IPS-11a (cell line): Measurements from ENCODE around the gene RPA3.

Experiments used
- H3K4me3 ChIP-seq: one replicate; pipeline ENCODE4 v1.5.1; 2013; ENCODE audit warnings: low read depth, low read length, control low read depth

Gene RPA3

DNA sequence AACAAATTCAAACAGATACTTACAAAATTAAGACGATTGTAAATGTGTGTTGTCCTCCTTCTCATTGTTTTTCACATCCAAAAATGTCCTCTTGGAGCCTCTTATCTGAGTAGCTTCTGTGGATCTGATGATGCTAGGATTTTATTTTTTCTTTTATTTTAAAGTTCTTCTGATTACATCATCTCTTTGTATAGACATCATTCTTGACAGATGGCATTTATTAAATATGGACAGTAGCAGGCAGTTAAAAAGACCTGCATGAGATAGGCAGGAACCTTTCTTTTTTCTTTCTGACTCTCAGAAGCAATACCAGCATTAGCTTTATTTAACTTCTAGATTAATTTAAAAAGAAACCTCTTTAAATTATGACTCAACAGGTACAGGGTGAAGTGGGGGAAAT lies at the start of gene RPA3:
Gene RPA3 (minus strand): TSS at position 116 of the 400 bp plus-strand sequence. CDS start 78,189 bp downstream, outside the sequence.
- no peak within 1 kb of the TSS for H3K4me3 ChIP-seq

- H3K4me3 ChIP-seq, result no peak overlapping the region
Observed at GRCh38 chr7:7766671-7767070, 48.3 kb upstream of the RPA3 start.

DNA sequence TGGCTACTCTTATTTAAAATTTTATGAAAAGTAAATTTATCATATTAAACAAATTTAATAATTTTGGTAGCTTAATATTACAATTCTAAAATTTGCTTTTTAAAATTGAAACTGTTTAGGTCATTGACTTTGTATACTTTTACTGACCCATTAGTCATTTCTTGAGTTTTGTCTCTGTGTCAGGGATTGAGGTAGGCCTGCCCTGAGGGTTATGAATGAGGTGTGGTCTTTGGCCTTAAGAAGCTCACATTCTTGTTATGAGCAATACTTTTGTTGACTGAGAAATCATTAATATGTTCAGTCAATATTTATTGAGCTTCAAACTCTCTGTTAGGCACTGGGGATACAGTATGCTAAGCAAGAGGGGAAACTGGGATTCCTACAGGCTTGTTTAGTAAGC lies 47.0 kb upstream of the RPA3 start:
- H3K4me3 ChIP-seq, result no peak overlapping the region

DNA sequence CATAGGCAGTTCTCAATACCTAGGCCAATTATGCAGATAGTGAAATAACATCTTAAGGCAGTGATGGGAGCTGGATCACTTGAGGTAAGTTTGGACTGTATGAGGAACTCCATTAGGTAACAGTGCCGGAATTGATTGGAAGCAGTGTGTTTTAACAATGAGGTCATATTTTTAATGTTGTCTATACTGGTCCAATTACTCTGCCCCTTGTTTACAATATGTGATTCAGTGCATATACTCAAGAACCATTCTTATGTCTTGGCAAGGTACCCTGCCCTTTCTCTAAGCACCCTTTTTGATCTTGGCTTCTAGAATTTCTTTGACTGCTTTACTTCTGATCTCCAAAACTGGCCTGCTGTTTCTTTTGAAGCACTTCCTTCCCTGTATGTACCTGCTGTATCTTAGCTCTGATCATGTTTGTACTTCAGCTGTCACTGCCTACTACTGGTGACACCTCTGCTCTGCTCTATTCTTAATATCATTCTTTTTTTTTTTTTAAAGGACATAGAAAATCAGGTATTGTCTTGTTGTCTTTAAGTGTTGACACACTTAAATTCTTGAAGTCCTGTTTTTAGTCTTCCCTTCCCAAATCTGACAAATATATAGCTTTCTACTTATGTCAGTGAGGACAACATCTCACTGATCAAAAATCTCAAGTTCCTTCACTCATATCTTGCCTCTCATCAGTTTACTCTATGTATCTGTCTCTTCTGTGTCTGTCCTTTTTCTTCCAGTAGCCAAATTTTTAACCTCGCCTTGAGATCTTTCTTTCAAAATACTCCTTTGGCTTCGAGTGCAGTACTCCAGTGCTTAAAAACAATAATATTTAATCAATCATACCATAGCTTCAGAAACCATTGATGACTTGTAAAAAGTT lies 46.4 kb upstream of the RPA3 start:
- H3K4me3 ChIP-seq, result no peak overlapping the region

DNA sequence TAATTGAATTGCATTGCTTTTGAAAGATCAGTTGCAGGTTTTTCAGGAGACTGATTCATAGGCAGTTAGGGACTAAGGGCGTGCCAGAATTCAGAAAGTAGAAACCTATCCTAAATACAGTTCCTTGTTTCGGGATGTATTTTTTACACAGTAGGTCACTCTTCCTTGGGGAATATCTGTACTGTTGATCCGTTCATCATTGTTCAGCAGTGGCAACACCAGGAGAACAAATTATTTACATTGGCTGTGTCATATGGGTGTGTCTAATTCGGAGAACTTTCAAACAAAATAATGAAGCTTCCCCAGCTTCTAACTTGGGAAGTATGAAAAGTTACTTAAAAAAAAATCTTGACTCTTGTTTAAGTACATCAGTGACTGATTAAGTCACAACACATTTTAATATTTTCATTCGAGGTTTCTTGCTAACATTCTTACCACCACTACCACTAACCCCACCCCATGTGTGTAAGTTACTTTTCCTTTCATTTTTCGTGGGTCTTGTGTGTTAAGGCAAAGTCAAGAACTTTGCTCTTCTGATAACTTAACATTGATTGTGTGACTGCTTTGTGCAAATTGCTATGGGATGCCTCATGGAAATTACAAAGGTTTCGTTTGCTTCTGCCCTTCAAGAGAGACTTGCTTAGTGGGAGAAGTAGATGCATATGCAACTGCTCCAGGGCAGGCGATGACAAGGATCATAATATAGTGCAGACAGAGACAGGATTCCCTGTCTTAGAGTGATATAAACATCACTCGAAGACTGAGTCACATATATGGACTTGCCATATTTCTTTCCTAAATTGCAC lies 43.8 kb upstream of the RPA3 start:
- no peak overlapping the region for H3K4me3 ChIP-seq

GRCh38 chr7:7761340-7761973 lies 43.0 kb upstream of the RPA3 start:
- H3K4me3 ChIP-seq, result no peak overlapping the region

- H3K4me3 ChIP-seq, result no peak overlapping the region
Observed at GRCh38 chr7:7757576-7757975, 39.2 kb upstream of the RPA3 start.

- no peak overlapping the region for H3K4me3 ChIP-seq
Observed at GRCh38 chr7:7756577-7756976, 38.2 kb upstream of the RPA3 start.

DNA sequence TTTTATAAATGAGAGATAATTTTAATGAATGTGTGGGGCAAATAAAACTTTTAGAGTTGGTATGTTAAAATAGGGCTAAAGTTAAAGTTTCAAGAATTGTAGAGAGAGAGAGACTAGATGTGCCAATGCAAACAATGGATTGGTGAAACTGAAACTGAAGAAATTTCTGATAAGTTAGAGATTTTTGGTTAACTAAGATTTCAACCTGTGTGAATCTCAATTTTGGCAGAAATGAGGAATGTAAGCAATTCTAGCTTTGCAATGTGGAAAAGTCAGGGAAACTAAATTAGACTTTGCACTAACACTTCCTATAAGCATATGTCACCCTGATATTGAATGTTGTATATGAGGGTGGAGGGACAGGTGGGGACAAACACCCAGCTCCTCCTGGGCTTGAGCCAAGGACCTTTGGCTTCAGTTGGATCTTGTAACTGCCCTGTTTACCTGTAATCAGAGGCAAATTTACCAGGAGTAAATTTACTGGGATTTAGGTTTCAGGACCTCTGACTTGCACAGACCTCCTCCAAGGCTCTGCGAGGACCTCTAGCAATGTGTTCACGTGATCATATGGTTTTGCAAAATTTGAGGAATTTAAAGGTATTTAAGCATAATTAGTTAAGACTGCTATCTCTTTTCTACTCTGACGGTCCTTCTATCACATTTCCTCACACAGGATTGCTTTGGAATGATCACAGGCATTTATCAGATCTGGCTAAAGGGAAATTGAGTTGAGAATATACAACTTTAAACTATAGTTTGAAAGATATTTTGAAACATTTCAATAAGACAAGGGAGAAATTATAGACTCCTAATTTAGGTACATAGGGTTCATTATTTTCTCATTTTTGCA lies 33.1 kb upstream of the RPA3 start:
- H3K4me3 ChIP-seq, result no peak overlapping the region

DNA sequence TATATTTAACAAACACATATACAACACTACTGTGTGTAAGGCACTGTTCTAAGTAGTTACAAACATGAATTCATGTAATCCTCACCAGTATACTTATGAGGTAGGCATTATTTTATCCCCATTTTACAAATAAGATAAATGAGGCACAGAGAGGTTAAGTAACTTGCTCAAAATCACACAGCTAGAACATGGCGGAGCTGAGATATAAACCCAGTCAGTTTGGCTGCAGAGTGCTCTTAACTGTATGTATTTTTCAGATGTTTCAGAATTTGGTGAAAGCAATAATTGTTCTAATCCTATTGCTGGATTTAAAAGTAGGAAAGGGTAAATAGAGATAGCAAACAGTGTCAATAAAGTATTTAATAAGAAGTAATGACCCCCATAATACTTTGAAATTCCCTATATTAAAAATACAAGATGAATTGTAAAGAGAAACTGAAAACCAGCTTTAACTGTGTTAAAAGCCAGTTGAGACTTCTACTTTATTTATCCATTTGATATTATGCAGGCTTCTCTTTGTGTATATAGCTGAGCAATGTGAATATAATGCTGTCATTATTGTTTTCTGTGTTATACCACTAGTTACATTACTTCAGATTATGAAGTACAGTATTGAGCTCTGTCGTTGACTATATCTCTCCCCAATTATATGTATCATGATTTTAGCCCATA lies 32.3 kb upstream of the RPA3 start:
- H3K4me3 ChIP-seq, result no peak overlapping the region

DNA sequence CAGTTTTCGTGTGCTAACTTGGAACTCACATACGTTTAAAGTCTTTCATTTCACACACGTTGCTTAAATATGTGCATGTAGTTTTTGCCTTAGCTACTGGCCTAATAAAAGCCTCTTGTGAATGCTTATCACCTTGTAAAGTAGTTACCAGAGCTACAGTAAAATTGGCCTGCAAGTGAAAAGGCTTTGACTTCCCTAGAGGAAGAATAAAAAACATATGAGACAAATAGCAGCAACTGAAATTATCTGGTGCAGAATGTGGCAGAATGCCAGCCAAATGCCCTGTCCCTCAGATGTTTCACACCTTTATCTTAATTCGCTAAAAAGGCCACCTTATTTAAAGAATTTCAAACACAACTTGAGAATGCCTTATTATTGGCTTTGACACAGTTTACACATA lies 28.1 kb upstream of the RPA3 start:
- no peak overlapping the region for H3K4me3 ChIP-seq

DNA sequence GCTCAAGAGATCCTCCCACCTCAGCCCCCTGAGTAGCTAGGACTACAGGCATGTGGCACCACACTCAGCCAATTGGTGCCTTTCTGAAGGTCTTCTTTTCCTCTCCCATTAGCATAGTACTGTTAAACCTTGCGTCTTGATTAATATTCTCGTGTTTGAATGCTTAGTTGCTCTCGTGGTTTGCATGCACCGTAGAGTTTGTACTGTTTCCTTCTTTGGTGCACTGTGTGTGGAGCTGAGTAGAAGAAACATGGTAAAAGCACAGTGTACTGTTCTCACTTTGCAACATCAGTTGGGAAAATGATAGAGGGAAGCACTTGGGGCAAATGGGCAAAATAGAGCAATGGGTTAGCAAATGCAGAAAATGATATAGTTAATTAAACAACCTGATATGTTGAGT lies 27.6 kb upstream of the RPA3 start:
- H3K4me3 ChIP-seq, result no peak overlapping the region

GRCh38 chr7:7745258-7745657 lies 26.9 kb upstream of the RPA3 start:
- H3K4me3 ChIP-seq, result no peak overlapping the region

DNA sequence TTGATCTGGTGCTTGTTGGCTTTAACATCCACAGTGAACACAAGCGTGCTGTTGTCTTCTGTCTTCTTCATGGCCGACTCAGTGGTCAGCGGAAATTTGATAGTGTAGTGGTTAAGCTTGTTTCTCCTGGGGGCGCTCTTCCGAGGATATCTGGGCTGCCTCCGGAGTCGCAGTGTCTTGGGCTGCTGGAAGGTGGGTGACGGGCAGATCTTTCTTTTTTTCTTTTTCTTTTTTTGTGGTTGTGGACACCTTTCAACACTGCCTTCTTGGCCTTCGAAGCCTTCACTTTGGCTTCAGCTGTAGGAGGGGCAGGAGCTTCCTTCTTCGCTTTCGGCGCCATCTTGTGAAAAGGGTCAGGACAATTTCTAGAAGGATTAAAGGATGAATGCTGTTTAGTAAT lies 23.8 kb upstream of the RPA3 start:
- H3K4me3 ChIP-seq, result no peak overlapping the region

GRCh38 chr7:7740037-7740355 lies 21.6 kb upstream of the RPA3 start:
- no peak overlapping the region for H3K4me3 ChIP-seq

DNA sequence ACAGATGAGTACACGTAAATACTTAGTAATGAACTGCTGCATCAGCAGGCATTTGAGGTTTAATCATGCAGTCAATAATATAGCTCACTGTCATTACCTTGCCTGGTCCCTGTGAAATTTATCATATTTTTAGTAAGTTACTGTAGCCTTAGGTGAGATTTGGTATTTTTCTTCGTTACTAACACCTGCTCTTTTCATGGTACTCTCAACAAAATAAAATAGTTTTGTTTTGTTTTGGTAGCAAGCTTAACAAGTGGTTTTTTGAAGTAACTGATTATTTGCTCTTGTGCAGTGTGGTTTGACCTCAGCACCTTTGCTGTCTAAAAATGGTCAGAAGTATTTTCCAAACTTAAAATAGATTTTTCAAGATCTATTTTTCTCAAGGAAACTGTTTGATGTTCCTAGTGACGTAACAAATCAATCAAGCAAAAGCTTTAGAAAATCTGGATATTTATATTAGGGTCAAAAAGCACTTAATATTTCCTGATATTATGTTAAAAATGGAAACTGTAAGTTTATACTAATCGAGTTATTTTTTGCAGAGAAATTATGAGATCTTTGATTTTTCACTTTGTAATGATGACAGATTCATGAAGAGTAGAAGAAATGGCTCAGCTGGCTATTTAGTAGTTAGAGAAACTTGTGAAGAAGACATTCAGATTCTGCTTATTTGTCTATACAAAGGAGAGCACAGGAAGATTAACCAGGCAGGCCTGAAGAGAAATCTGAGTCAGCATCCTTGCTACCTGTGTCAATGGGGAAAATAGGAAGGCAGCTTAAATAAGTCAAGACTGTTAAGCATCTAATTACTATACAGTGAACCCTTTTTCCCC lies 21.0 kb upstream of the RPA3 start:
- H3K4me3 ChIP-seq, result no peak overlapping the region

GRCh38 chr7:7738622-7739021 lies 20.2 kb upstream of the RPA3 start:
- no peak overlapping the region for H3K4me3 ChIP-seq

DNA sequence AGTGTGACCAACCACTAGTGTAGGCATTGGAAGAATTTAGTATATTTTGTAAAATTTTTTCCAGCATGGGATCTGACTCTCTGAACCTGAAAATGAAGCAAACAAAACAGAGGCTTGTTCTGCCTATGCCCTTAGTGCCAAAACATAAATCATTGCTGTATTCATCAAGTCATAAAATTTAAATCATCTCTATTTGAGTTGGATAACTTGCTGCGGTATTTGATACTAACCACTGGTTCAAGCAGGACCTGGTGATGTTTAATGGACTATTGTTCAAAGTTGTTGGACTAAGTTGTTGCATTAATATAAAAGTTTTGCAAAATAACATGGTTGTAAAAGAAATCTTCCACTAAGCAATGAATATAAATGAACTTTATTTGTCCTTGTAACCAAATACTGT lies 19.8 kb upstream of the RPA3 start:
- H3K4me3 ChIP-seq, result no peak overlapping the region

DNA sequence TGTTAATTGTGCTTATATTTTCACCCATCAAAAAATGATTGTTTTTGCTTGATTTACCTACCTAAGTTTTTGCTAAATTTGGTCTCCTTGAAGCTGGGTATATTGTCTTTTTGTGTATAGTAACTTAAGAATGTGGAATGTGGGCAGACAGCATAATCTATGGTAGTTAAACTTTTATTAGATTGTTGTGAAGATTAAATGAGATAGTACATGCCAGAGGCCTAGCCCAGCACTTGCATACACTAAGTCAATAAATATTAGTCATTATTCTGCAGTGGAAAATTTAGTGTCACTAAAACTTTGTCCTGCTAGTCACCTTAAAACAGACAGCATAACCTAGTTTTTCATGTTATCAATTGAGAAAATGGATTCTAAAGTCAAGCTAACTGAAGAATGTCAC lies 19.3 kb upstream of the RPA3 start:
- no peak overlapping the region for H3K4me3 ChIP-seq

DNA sequence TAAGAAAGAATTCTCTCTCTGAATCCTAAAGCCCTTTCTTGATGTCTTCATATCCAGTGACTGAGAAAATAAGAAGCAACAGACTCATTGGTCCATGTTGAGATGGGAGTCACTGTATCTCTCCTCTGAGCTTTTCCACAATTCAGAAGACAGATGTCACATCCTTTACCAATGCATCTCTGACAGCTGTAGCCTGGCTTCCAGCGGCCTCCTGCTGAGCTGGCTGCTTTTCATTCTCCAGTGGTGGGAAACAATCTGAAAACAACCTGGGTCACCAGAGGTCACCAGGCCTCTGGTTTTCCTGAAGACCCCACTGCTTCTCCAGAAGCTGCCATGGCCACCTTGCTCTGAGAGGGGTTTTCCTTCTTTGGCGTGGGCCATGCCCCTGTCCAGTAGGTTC lies 18.3 kb upstream of the RPA3 start:
- no peak overlapping the region for H3K4me3 ChIP-seq
